ES-I3 (cell line): Measurements from ENCODE around the gene GRK4.
"Not testable (repeated sequence)": the region's sequence is repeated elsewhere in the genome, so short reads cannot be mapped to it uniquely, and the experiment has no call there.

Source experiments
- H3K36me3 ChIP-seq: 2 replicates; pipeline ENCODE4 v1.6.1; 2013; ENCODE audit warnings: mild to moderate bottlenecking, low read length, control low read depth, moderate library complexity; ENCODE audit not compliant: insufficient read depth
- H3K4me1 ChIP-seq: 2 replicates; pipeline ENCODE4 v1.6.1; 2013; ENCODE audit warnings: mild to moderate bottlenecking, control low read depth, low read length; ENCODE audit not compliant: insufficient read depth
- H3K9ac ChIP-seq: 2 replicates; pipeline ENCODE4 v1.6.1; 2013; ENCODE audit warnings: low read depth, mild to moderate bottlenecking, low read length, moderate library complexity
- H3K9me3 ChIP-seq: 2 replicates; pipeline ENCODE4 v1.6.1; 2013; ENCODE audit warnings: mild to moderate bottlenecking, low read length, moderate library complexity; ENCODE audit not compliant: control insufficient read depth, insufficient read depth

Gene GRK4

GRCh38 chr4:2954358-2955185 is 8.8 kb upstream of the GRK4 start:
- Histone ChIP-seq H3K9ac (no peak overlapping the region), H3K9me3 (peaks cover 18% of the 10 kb centered on the region), H3K36me3 (peaks cover 52% of the 10 kb centered on the region), H3K4me1 (no peaks in the 10 kb centered on the region)

DNA sequence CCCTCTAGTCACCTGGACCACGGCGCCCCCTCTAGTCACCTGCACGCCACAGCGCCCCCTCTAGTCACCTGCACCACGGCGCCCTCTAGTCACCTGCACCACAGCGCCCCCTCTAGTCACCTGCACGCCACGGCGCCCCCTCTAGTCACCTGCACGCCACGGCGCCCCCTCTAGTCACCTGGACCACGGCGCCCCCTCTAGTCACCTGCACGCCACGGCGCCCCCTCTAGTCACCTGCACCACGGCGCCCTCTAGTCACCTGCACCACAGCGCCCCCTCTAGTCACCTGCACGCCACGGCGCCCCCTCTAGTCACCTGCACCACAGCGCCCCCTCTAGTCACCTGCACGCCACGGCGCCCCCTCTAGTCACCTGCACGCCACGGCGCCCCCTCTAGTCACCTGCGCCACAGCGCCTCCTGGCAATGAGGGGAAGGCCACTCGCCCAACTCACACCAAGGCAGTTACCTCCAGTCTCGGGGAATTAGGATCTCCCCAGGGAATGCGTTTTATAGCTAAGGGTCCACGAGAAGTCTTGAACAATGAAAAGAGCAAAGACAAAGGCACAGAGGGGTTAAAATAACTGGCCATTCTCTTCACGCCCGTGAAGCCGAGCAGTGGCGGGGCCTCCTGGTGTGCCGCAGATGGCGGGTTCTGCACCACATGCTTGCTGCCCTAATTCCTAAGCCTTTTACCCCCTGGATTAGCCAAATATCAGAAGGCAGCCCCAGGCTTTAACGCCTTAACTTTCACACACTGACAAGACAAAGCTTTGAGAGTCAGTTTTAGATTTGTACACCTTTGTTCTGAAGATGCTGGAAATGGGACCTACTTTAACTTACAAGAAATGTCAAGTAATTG is 8.0 kb upstream of the GRK4 start:
- H3K9ac ChIP-seq, H3K4me1 ChIP-seq: not testable (repeated sequence)
- Histone ChIP-seq H3K9me3 (peaks cover 18% of the 10 kb centered on the region), H3K36me3 (peaks cover 45% of the 10 kb centered on the region)

DNA sequence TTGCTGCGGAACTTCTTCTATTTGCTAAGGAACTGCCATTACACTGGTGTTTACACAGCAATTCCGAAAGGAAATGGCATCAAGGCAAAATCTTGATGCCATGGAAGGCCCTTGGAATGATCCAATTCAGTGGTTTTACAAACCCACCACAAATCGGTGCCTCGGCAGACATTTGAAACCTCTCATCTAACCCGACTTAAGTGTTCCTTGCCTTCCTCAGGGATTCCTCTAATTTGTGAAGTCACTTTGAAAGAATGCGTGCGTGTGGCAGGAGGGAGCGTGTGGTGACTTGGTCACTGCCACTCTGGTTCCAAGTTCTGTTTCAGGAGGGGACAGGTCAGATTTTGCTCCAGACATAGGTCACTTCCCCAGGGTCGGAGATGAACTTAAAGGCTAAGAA is 4.9 kb upstream of the GRK4 start:
- Histone ChIP-seq H3K9me3 (peaks cover 18% of the 10 kb centered on the region), H3K36me3 (peaks cover 33% of the 10 kb centered on the region), H3K9ac (no peak overlapping the region), H3K4me1 (no peaks in the 10 kb centered on the region)

GRCh38 chr4:2960450-2960849 is 2.9 kb upstream of the GRK4 start:
- H3K4me1 ChIP-seq, H3K9ac ChIP-seq: not testable (repeated sequence)
- H3K9me3 ChIP-seq, result peaks cover 15% of the 10 kb centered on the region
- peaks cover 21% of the 10 kb centered on the region for H3K36me3 ChIP-seq

DNA sequence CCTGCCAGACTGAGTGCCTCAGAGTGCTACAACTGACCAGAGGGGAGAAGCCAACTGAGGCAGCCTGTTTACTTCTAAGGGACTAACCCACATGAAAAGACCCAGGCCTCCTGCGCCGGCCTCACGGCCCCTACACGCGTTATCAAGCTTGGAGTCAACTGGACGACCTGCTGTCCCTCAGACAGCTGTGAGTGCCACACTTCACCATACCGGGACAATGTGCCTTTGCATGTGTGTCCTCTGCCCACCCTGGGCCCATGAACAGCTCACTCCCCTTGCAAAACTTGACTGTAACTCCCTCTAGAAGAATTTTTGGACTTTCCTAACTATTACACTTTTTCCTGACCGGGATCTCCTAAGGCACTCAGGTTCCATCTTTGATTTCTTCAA is 2.0 kb upstream of the GRK4 start:
- Histone ChIP-seq H3K36me3 (peaks cover 11% of the 10 kb centered on the region), H3K9me3 (peaks cover 7% of the 10 kb centered on the region), H3K9ac (no peak overlapping the region), H3K4me1 (no peaks in the 10 kb centered on the region)

GRCh38 chr4:2961811-2962441 is 1.4 kb upstream of the GRK4 start:
- Histone ChIP-seq H3K9me3 (peaks cover 4% of the 10 kb centered on the region; the same call in 1 of the 2 replicates), H3K9ac (peak overlapping the region; percentile 78), H3K36me3 (peaks cover 6% of the 10 kb centered on the region), H3K4me1 (no peaks in the 10 kb centered on the region)

DNA sequence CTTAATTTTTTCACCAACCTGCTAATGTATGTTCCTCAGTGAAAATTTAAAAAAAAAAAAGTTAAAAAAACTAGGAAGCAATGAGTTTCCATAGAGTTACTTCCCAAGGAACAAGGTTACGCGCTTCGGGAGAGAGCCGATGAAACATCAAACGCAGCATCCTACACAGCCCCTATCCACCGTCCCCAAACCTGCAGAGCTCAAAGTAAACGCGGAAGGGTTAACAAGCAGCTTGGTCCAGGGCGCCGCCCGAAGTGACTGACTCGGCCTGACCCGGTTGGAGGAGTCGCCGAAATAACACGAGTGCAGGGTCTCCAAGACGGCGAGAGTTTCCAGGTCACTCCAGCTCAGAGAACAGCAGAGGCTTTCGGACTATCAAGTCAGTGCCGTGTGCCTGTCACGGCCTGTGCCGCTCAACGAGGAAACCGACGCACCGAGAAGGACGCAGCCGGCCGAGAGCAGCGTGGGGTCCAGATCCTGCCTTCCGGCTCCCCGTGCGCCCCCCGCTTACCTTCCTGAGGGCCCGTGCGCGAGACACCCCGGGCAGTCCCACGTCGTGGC is 677 bp upstream of the GRK4 start:
- peaks cover 1% of the 10 kb centered on the region for H3K36me3 ChIP-seq
- no peaks in the 10 kb centered on the region for H3K4me1 ChIP-seq
- peak overlapping the region; percentile 78 for H3K9ac ChIP-seq
- no peaks in the 10 kb centered on the region for H3K9me3 ChIP-seq

- H3K9ac ChIP-seq, result peak overlapping the region; percentile 78; the same call in 1 of the 2 replicates
- no peaks in the 10 kb centered on the region for H3K36me3 ChIP-seq
- no peaks in the 10 kb centered on the region for H3K9me3 ChIP-seq
- no peaks in the 10 kb centered on the region; the same call in 1 of the 2 replicates for H3K4me1 ChIP-seq
Observed at GRCh38 chr4:2963966-2964471, 648 bp downstream of the GRK4 start.

GRCh38 chr4:2964706-2965258 is 1.4 kb downstream of the GRK4 start:
- no peaks in the 10 kb centered on the region for H3K9me3 ChIP-seq
- no peak overlapping the region for H3K9ac ChIP-seq
- H3K36me3 ChIP-seq, result no peaks in the 10 kb centered on the region
- H3K4me1 ChIP-seq, result no peaks in the 10 kb centered on the region; the same call in 1 of the 2 replicates

- Histone ChIP-seq H3K9ac (no peak overlapping the region), H3K36me3 (no peaks in the 10 kb centered on the region)
Observed at GRCh38 chr4:2965262-2965661, 1.9 kb downstream of the GRK4 start.

GRCh38 chr4:2968381-2968780 is 5.0 kb downstream of the GRK4 start:
- H3K4me1 ChIP-seq, result no peaks in the 10 kb centered on the region; the same call in 1 of the 2 replicates

More at GRCh38 chr4:2965262-2965661, 1.9 kb downstream of the GRK4 start:
- Histone ChIP-seq H3K9me3 (no peaks in the 10 kb centered on the region), H3K4me1 (no peaks in the 10 kb centered on the region; the same call in 1 of the 2 replicates)

GRCh38 chr4:2971275-2971674 is 7.9 kb downstream of the GRK4 start:
- no peaks in the 10 kb centered on the region; the same call in 1 of the 2 replicates for H3K4me1 ChIP-seq
- H3K9ac ChIP-seq, result no peak overlapping the region
- no peaks in the 10 kb centered on the region for H3K36me3 ChIP-seq
- H3K9me3 ChIP-seq, result no peaks in the 10 kb centered on the region

More at GRCh38 chr4:2968381-2968780, 5.0 kb downstream of the GRK4 start:
- Histone ChIP-seq H3K9ac (no peak overlapping the region), H3K36me3 (no peaks in the 10 kb centered on the region), H3K9me3 (no peaks in the 10 kb centered on the region)

DNA sequence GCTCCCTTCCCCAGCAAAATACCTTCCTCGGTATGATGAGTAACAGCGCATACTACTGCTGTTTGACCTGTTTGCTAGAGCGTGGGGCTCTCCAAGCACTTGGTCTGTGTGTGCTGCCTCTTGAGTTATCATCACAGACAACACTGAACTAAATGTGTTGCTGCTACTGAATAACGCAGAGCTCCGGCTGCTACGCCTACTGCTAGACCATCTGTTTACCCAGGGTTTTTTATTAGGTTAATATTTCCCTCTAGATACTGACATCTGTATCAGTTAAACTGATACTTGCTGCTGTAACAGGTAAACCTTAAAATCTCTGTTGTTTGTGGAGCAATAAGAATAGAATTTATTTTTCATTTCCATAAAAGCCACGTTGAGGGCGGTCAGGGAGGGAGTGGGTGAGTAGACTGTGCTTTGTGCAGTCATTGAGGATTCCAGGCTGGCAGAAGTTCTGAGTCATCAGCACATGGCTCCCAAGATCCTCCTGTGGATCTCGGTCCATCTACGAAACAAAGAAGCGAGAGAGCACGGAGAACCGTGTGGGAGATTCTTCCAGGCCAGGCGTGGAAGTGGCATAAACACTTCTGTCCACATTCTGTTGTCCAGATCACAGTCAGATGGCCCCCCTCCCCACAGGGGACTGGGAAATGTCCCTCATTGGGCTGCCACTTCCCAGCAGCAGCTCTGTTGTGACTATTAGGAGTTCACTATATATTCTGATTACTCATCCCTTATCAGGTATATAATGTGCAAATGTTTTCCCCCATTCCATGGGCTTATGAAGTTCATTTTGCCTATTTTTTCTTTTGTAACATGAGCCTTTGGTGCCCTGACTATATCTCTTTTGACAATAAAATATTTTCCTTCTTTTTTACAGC is 14.1 kb downstream of the GRK4 start:
- H3K36me3 ChIP-seq, result no peaks in the 10 kb centered on the region
- H3K9ac ChIP-seq, result no peak overlapping the region
- peaks cover 8% of the 10 kb centered on the region; the same call in 1 of the 2 replicates for H3K4me1 ChIP-seq
- H3K9me3 ChIP-seq, result peaks cover 4% of the 10 kb centered on the region; the same call in 1 of the 2 replicates
